ENCODE results near the gene CKB. TPM values are rescaled to one million over a fixed set of nuclear protein-coding genes. Genes with fewer than 3 reads are reported as not detected.

Gene CKB
- polyA plus RNA-seq, 2 of the 4 experiments (the other 2 are of a cell fraction): 52.3 to 79.8 TPM

GRCh38 chr14:103489621-103490020 lies 33.0 kb downstream of the CKB start:
- TF ChIP-seq, protein P1, sequence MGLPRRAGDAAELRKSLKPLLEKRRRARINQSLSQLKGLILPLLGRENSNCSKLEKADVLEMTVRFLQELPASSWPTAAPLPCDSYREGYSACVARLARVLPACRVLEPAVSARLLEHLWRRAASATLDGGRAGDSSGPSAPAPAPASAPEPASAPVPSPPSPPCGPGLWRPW (IDR thresholded peaks at IDR 0.05): no peak
- no peak for TF ChIP-seq BCL3 (IDR thresholded peaks at IDR 0.05)
- no peak for TF ChIP-seq RFX5 (IDR thresholded peaks at IDR 0.05)
- TF ChIP-seq POLR2A (IDR thresholded peaks at IDR 0.05; ENCODE audit: low read length): no peak
- TF ChIP-seq CHD4 (IDR thresholded peaks at IDR 0.05; ENCODE audit: borderline replicate concordance): no peak
- H3K4me3 ChIP-seq: no peak overlapping the region
- WGBS (ENCODE audit: missing lambda C conversion rate): 90% methylated on average over 2 of the region's 2 CpGs
- peaks cover 10% of the 10 kb centered on the region; the same call in 2 of the 3 replicates for H3K4me1 ChIP-seq
- H3K27ac ChIP-seq: no peak overlapping the region
- ChIA-PET CTCF (interaction anchor here (0.9 to 6.5 kb wide), 2 partner anchors 10 kb away, joined by 7 to 45 read pairs; no protein-coding TSS in a partner anchor), POLR2A (no interaction called here)
- H3K4me2 ChIP-seq: no peak overlapping the region
- H3K9me3 ChIP-seq: no peaks in the 10 kb centered on the region
- FAIRE-seq (no peak), DNase-seq (ENCODE audit: low read depth in 1 of 2, low spot score in 1 of 2) (no peak), ATAC-seq (no peak)

GRCh38 chr14:103488960-103489359 lies 33.7 kb downstream of the CKB start:
- H3K4me1 ChIP-seq: peaks cover 10% of the 10 kb centered on the region; the same call in 2 of the 3 replicates
- no peak overlapping the region for H3K27ac ChIP-seq
- no peak overlapping the region for H3K4me2 ChIP-seq
- WGBS (ENCODE audit: missing lambda C conversion rate): 91% methylated on average over 2 of the region's 2 CpGs
- ATAC-seq (no peak), FAIRE-seq (no peak), DNase-seq (ENCODE audit: low read depth in 1 of 2, low spot score in 1 of 2) (no peak)
- no peak overlapping the region for H3K4me3 ChIP-seq
- no peak for TF ChIP-seq GATA3 (IDR thresholded peaks at IDR 0.05; ENCODE audit: borderline replicate concordance)
- no peak for TF ChIP-seq NPAS2 (CRISPR knock-in tag; IDR thresholded peaks at IDR 0.05; ENCODE audit: borderline replicate concordance)
- TF ChIP-seq ELK1 (IDR thresholded peaks at IDR 0.05; ENCODE audit: low read depth, low read length): no peak
- no peak for TF ChIP-seq RFX5 (IDR thresholded peaks at IDR 0.05)
- no peak for TF ChIP-seq POLR2A (IDR thresholded peaks at IDR 0.05; ENCODE audit: low read length)
- no peak for TF ChIP-seq FOSB (CRISPR knock-in tag; IDR thresholded peaks at IDR 0.05)
- no peak for TF ChIP-seq HDAC2 (IDR thresholded peaks at IDR 0.05)
- TF ChIP-seq HOXA7 (CRISPR knock-in tag; IDR thresholded peaks at IDR 0.05): no peak
- no peak for TF ChIP-seq HOXB5 (CRISPR knock-in tag; IDR thresholded peaks at IDR 0.05)
- TF ChIP-seq, protein P2, sequence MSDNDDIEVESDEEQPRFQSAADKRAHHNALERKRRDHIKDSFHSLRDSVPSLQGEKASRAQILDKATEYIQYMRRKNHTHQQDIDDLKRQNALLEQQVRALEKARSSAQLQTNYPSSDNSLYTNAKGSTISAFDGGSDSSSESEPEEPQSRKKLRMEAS (IDR thresholded peaks at IDR 0.05): no peak
- TF ChIP-seq, protein P3, sequence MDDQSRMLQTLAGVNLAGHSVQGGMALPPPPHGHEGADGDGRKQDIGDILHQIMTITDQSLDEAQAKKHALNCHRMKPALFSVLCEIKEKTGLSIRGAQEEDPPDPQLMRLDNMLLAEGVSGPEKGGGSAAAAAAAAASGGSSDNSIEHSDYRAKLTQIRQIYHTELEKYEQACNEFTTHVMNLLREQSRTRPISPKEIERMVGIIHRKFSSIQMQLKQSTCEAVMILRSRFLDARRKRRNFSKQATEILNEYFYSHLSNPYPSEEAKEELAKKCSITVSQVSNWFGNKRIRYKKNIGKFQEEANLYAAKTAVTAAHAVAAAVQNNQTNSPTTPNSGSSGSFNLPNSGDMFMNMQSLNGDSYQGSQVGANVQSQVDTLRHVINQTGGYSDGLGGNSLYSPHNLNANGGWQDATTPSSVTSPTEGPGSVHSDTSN (IDR thresholded peaks at IDR 0.05): no peak
- TF ChIP-seq RARB (CRISPR knock-in tag; IDR thresholded peaks at IDR 0.05): no peak
- ChIA-PET POLR2A (no interaction called here), CTCF (interaction anchor here (0.9 to 6.5 kb wide), 4 partner anchors 9 to 98 kb away, joined by 3 to 45 read pairs (median 5); no protein-coding TSS in a partner anchor)
- H3K9me3 ChIP-seq: no peaks in the 10 kb centered on the region

GRCh38 chr14:103488071-103488470 lies 34.6 kb downstream of the CKB start:
- no peak for ATAC-seq
- FAIRE-seq: no peak
- no peak for DNase-seq (ENCODE audit: low read depth in 1 of 2, low spot score in 1 of 2)
- H3K27ac ChIP-seq: no peak overlapping the region
- 96% methylated on average over 6 of the region's 6 CpGs for WGBS (ENCODE audit: missing lambda C conversion rate)
- no peak for TF ChIP-seq CHD2 (IDR thresholded peaks at IDR 0.05; ENCODE audit: low read length, partially characterized antibody)
- no peak for TF ChIP-seq CBX8 (IDR thresholded peaks at IDR 0.05)
- TF ChIP-seq TFCP2L1 (CRISPR knock-in tag; IDR thresholded peaks at IDR 0.05): no peak
- no peak for TF ChIP-seq RNF2 (IDR thresholded peaks at IDR 0.05; ENCODE audit: borderline replicate concordance, low read depth)
- no peak for TF ChIP-seq ZC3H11A (IDR thresholded peaks at IDR 0.05)
- no peak for TF ChIP-seq HMGXB4 (CRISPR knock-in tag; IDR thresholded peaks at IDR 0.05; ENCODE audit: borderline replicate concordance)
- TF ChIP-seq, protein P4, sequence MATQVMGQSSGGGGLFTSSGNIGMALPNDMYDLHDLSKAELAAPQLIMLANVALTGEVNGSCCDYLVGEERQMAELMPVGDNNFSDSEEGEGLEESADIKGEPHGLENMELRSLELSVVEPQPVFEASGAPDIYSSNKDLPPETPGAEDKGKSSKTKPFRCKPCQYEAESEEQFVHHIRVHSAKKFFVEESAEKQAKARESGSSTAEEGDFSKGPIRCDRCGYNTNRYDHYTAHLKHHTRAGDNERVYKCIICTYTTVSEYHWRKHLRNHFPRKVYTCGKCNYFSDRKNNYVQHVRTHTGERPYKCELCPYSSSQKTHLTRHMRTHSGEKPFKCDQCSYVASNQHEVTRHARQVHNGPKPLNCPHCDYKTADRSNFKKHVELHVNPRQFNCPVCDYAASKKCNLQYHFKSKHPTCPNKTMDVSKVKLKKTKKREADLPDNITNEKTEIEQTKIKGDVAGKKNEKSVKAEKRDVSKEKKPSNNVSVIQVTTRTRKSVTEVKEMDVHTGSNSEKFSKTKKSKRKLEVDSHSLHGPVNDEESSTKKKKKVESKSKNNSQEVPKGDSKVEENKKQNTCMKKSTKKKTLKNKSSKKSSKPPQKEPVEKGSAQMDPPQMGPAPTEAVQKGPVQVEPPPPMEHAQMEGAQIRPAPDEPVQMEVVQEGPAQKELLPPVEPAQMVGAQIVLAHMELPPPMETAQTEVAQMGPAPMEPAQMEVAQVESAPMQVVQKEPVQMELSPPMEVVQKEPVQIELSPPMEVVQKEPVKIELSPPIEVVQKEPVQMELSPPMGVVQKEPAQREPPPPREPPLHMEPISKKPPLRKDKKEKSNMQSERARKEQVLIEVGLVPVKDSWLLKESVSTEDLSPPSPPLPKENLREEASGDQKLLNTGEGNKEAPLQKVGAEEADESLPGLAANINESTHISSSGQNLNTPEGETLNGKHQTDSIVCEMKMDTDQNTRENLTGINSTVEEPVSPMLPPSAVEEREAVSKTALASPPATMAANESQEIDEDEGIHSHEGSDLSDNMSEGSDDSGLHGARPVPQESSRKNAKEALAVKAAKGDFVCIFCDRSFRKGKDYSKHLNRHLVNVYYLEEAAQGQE (IDR thresholded peaks at IDR 0.05): no peak
- no peak for TF ChIP-seq HOXB13 (CRISPR knock-in tag; IDR thresholded peaks at IDR 0.05; ENCODE audit: low read depth)
- TF ChIP-seq FOSB (CRISPR knock-in tag; IDR thresholded peaks at IDR 0.05): no peak
- TF ChIP-seq EP300 (IDR thresholded peaks at IDR 0.05): no peak
- TF ChIP-seq KDM5A (IDR thresholded peaks at IDR 0.05): no peak
- ChIA-PET CTCF (interaction anchor here (1.0 to 6.5 kb wide), 3 partner anchors 11 to 97 kb away, joined by 3 to 45 read pairs (median 3); no protein-coding TSS in a partner anchor), POLR2A (no interaction called here)
- peaks cover 10% of the 10 kb centered on the region; the same call in 2 of the 3 replicates for H3K4me1 ChIP-seq
- no peak overlapping the region for H3K4me3 ChIP-seq
- H3K4me2 ChIP-seq: no peak overlapping the region
- H3K9me3 ChIP-seq: no peaks in the 10 kb centered on the region

Measured in A549 (cell line).